Measurements from ENCODE around the gene MEIS1. TPM values are rescaled to one million over a fixed set of nuclear protein-coding genes. Genes with fewer than 3 reads are reported as not detected.

Gene MEIS1
- polyA plus RNA-seq, 1 donor (not counting 4 experiments of a cell fraction or from before 2014, with no cell fraction given) = 3.1 TPM

- no peaks in the 10 kb centered on the region for H3K79me2 ChIP-seq (ENCODE audit: control insufficient read depth, insufficient read depth, low read length)
- H3K9ac ChIP-seq (ENCODE audit: control insufficient read depth, extremely low read depth, insufficient read depth, low read length) = no peak overlapping the region
- no peaks in the 10 kb centered on the region for H3K4me1 ChIP-seq (ENCODE audit: control insufficient read depth, extremely low read depth, insufficient read depth, low read length)
- no peak for TF ChIP-seq CTCF (optimal IDR thresholded peaks at IDR 0.05 in 1 of 3, IDR thresholded peaks at IDR 0.05 in 1 of 3, conservative IDR thresholded peaks at IDR 0.05 in 1 of 3; ENCODE audit: extremely low read depth in 1 of 3, insufficient read depth in 2 of 3, low read length in 3 of 3)
- no peak for TF ChIP-seq EZH2 (IDR thresholded peaks at IDR 0.05; ENCODE audit: low read length)
- DNase-seq (ENCODE audit: low read depth, low spot score) (no peak), FAIRE-seq (no peak)
- H2AFZ ChIP-seq (ENCODE audit: control insufficient read depth, low read length) = no peak overlapping the region
- H3K4me2 ChIP-seq (ENCODE audit: control insufficient read depth, extremely low read depth, insufficient read depth, low read depth, low read length) = no peak overlapping the region
- H3K9me3 ChIP-seq (ENCODE audit: control insufficient read depth, low read depth, low read length) = no peaks in the 10 kb centered on the region
- H3K9me1 ChIP-seq (ENCODE audit: control insufficient read depth, extremely low read depth, insufficient read depth, low read length) = no peaks in the 10 kb centered on the region
- H3K27me3 ChIP-seq (ENCODE audit: control insufficient read depth, extremely low read depth, insufficient read depth, low read length) = no peaks in the 10 kb centered on the region
- no peaks in the 10 kb centered on the region for H3K36me3 ChIP-seq (ENCODE audit: control insufficient read depth in 2 of 2, extremely low read depth in 1 of 2, insufficient read depth in 2 of 2, low read length in 2 of 2)
- H4K20me1 ChIP-seq (ENCODE audit: control insufficient read depth, extremely low read depth, insufficient read depth, low read length) = no peaks in the 10 kb centered on the region
- no peak overlapping the region for H3K4me3 ChIP-seq (ENCODE audit: control insufficient read depth in 2 of 3, extremely low read depth in 1 of 3, insufficient read depth in 2 of 3, low read depth in 1 of 3, low read length in 3 of 3)
- dilution Hi-C loops (cut with MboI; ENCODE audit: extremely low pct_ligation_motif_present, low sequenced_read_pairs) = no loop called here
- no peak overlapping the region for H3K27ac ChIP-seq (ENCODE audit: control insufficient read depth, insufficient read depth, low read length)
These were observed 90.7 kb downstream of the MEIS1 start for GRCh38 chr2:66525606-66526005.

GRCh38 chr2:66526180-66526579, 91.3 kb downstream of the MEIS1 start:
- Histone ChIP-seq H3K36me3 (ENCODE audit: control insufficient read depth in 2 of 2, extremely low read depth in 1 of 2, insufficient read depth in 2 of 2, low read length in 2 of 2) (no peaks in the 10 kb centered on the region), H2AFZ (ENCODE audit: control insufficient read depth, low read length) (no peak overlapping the region), H3K9me3 (ENCODE audit: control insufficient read depth, low read depth, low read length) (no peaks in the 10 kb centered on the region), H3K27ac (ENCODE audit: control insufficient read depth, insufficient read depth, low read length) (no peak overlapping the region), H3K79me2 (ENCODE audit: control insufficient read depth, insufficient read depth, low read length) (no peaks in the 10 kb centered on the region), H3K9ac (ENCODE audit: control insufficient read depth, extremely low read depth, insufficient read depth, low read length) (no peak overlapping the region), H4K20me1 (ENCODE audit: control insufficient read depth, extremely low read depth, insufficient read depth, low read length) (no peaks in the 10 kb centered on the region), H3K9me1 (ENCODE audit: control insufficient read depth, extremely low read depth, insufficient read depth, low read length) (no peaks in the 10 kb centered on the region), H3K27me3 (ENCODE audit: control insufficient read depth, extremely low read depth, insufficient read depth, low read length) (no peaks in the 10 kb centered on the region), H3K4me2 (ENCODE audit: control insufficient read depth, extremely low read depth, insufficient read depth, low read depth, low read length) (no peak overlapping the region), H3K4me3 (ENCODE audit: control insufficient read depth in 2 of 3, extremely low read depth in 1 of 3, insufficient read depth in 2 of 3, low read depth in 1 of 3, low read length in 3 of 3) (no peak overlapping the region), H3K4me1 (ENCODE audit: control insufficient read depth, extremely low read depth, insufficient read depth, low read length) (no peaks in the 10 kb centered on the region)
- dilution Hi-C loops (cut with MboI; ENCODE audit: extremely low pct_ligation_motif_present, low sequenced_read_pairs) = no loop called here
- TF ChIP-seq EZH2 (IDR thresholded peaks at IDR 0.05; ENCODE audit: low read length) (no peak), CTCF (optimal IDR thresholded peaks at IDR 0.05 in 1 of 3, IDR thresholded peaks at IDR 0.05 in 1 of 3, conservative IDR thresholded peaks at IDR 0.05 in 1 of 3; ENCODE audit: extremely low read depth in 1 of 3, insufficient read depth in 2 of 3, low read length in 3 of 3) (no peak)
- DNase-seq (ENCODE audit: low read depth, low spot score) (no peak), FAIRE-seq (no peak)

All from keratinocyte (primary cell).